GM13976 (cell line): ENCODE data around the gene CERS6.

Source experiments
- DNase-seq: peaks from one replicate; pipeline ENCODE4 v3.0.0; 2012; ENCODE audit warnings: low spot score
- CTCF ChIP-seq: IDR thresholded peaks from 2 replicates; pipeline ENCODE4 v1.5.1; 2012; ENCODE audit warnings: borderline replicate concordance, mild to moderate bottlenecking; ENCODE audit not compliant: insufficient read depth; ENCODE audit errors: extremely low read depth, missing control alignments, control extremely low read depth
- in situ Hi-C: fragments of 300-500 bp; cut with MboI; formaldehyde crosslinking; loops from one replicate; pipeline ENCODE4 v1.12.0; 2022; ENCODE audit warnings: low sequenced_read_pairs, mixed read lengths, inconsistent platforms; ENCODE audit not compliant: unreplicated experiment

CERS6 gene

GRCh38 chr2:168432100-168432499, 24.0 kb upstream of the CERS6 start:
- no peak for TF ChIP-seq CTCF
- no peak for DNase-seq
- in situ Hi-C loops: no loop called here

GRCh38 chr2:168432565-168433186, 23.4 kb upstream of the CERS6 start:
- TF ChIP-seq CTCF: no peak
- in situ Hi-C loops: no loop called here
- no peak for DNase-seq

GRCh38 chr2:168433527-168433926, 22.5 kb upstream of the CERS6 start:
- no peak for TF ChIP-seq CTCF
- in situ Hi-C loops: no loop called here
- no peak for DNase-seq

- no peak for DNase-seq
- no peak for TF ChIP-seq CTCF
- in situ Hi-C loops: no loop called here
Measured at GRCh38 chr2:168434146-168434545, 21.9 kb upstream of the CERS6 start.

- no peak for DNase-seq
- TF ChIP-seq CTCF: no peak
- in situ Hi-C loops: no loop called here
Measured at GRCh38 chr2:168436840-168437239, 19.2 kb upstream of the CERS6 start.

GRCh38 chr2:168438553-168438952, 17.5 kb upstream of the CERS6 start:
- in situ Hi-C loops: no loop called here
- no peak for TF ChIP-seq CTCF
- DNase-seq: no peak
